NOMO-1 treated with dmso at 0.1 percent for 144 hours (cell line): ENCODE data around the gene PPFIA4.

ENCODE experiments used
- DNase-seq: peaks from one replicate; lab custom pipeline; 2025; ENCODE audit not compliant: unreplicated experiment; lab: John Stamatoyannopoulos, UW

Gene PPFIA4

DNA sequence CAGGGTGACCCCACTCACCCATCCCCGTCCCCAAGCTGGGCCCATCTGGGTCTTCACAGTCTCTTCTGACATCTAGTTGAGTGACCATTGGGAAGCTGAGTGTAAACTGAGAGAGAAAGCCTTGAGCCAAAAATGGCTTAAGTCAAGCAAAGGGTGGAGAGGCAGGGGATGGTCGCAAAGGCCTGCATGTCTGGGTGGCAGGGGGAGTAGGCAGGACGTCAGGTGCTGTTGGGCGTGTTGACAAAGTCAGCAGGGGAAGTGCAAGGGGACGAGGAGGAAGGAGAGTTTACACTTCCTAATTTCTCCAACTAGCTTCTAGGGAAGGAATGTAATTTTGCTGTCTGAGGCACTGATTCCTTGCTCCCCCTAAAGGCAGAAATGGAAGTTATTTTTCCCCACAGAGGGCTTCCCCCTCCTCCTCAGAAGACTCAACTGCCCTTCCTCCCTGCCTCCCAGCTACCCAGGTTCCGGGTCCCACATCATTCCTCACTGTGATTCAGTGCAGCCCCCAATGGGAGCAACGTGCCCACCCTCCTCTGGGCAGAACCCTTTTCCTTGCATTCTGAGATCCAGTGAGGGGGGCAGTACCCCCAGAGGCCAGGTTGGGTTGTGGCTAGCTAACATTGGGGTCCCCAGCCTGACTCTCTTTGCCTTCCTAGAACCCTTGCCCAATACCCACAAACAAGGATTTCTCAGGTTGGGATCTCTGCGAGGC lies 100.0 kb downstream of the PPFIA4 start:
- no peak for DNase-seq

- no peak for DNase-seq
Observed at GRCh38 chr1:203126866-203127665, 100.8 kb downstream of the PPFIA4 start.

DNA sequence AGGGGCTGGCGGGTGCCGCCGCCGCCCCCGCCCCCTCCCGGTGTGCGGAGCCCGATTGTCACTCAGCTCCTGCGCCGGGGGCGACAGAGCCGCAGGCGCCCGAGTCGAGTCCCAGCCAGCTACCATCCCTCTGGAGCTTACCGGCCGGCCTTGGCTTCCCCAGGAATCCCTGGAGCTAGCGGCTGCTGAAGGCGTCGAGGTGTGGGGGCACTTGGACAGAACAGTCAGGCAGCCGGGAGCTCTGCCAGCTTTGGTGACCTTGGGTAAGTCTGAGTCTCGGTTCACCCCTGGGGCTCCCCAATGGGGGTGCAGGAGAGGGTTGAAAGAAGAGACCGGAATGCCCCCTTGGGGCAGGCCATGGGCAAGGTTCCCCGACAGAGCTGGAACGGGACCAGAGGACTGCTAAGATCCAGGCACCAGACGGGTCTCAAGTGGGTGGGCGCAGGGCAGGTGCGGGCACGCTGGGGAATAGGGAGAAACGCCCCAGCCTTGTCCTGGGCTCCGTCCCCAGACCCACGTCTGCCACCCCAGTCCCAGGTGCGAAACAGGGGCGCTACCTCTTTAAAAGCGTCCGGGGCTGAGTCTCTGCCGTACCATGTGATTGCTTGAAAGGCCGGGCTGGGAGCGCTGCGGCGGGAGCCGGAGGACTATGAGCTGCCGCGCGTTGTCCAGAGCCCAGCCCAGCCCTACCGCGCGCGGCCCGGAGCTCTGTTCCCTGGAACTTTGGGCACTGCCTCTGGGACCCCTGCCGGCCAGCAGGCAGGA lies 101.6 kb downstream of the PPFIA4 start, which contains the start of gene ADORA1:
Gene ADORA1 (plus strand): TSS at position 61 of the 765 bp plus-strand sequence. CDS start 1,116 bp downstream, outside the sequence.
- DNase-seq: peak; percentile 34

- DNase-seq: no peak
Observed at GRCh38 chr1:203128431-203128715, 102.1 kb downstream of the PPFIA4 start.
